Measurements from ENCODE around the gene LHFPL6. TPM values are rescaled to one million over a fixed set of nuclear protein-coding genes. Genes with fewer than 3 reads are reported as not detected.

Gene LHFPL6
- total RNA-seq, 1 donor from 2014 or later = 112 TPM

- no peak for DNase-seq (ENCODE audit: low spot score)
Observed at GRCh38 chr13:39557285-39557955, 45.6 kb downstream of the LHFPL6 start.

- DNase-seq (ENCODE audit: low spot score) = no peak
Observed at GRCh38 chr13:39556866-39557265, 46.1 kb downstream of the LHFPL6 start.

GRCh38 chr13:39554371-39554770 is 48.6 kb downstream of the LHFPL6 start:
- DNase-seq (ENCODE audit: low spot score) = no peak

- no peak for DNase-seq (ENCODE audit: low spot score)
Observed at GRCh38 chr13:39552246-39552645, 50.7 kb downstream of the LHFPL6 start.

GRCh38 chr13:39550931-39551330 is 52.1 kb downstream of the LHFPL6 start:
- DNase-seq (ENCODE audit: low spot score) = no peak

- no peak for DNase-seq (ENCODE audit: low spot score)
Observed at GRCh38 chr13:39547108-39547507, 55.9 kb downstream of the LHFPL6 start.

GRCh38 chr13:39542361-39542760 is 60.6 kb downstream of the LHFPL6 start:
- DNase-seq (ENCODE audit: low spot score) = no peak

GRCh38 chr13:39540929-39541605 is 61.9 kb downstream of the LHFPL6 start:
- no peak for DNase-seq (ENCODE audit: low spot score)

- no peak for DNase-seq (ENCODE audit: low spot score)
Observed at GRCh38 chr13:39538816-39539790, 63.9 kb downstream of the LHFPL6 start.

- DNase-seq (ENCODE audit: low spot score) = no peak
Observed at GRCh38 chr13:39536906-39537305, 66.1 kb downstream of the LHFPL6 start.

- DNase-seq (ENCODE audit: low spot score) = no peak
Observed at GRCh38 chr13:39536274-39536673, 66.7 kb downstream of the LHFPL6 start.

- DNase-seq (ENCODE audit: low spot score) = no peak
Observed at GRCh38 chr13:39533651-39534150, 69.3 kb downstream of the LHFPL6 start.

GRCh38 chr13:39531646-39532045 is 71.3 kb downstream of the LHFPL6 start:
- no peak for DNase-seq (ENCODE audit: low spot score)

GRCh38 chr13:39530916-39531315 is 72.1 kb downstream of the LHFPL6 start:
- DNase-seq (ENCODE audit: low spot score) = no peak

GRCh38 chr13:39528661-39528980 is 74.4 kb downstream of the LHFPL6 start:
- DNase-seq (ENCODE audit: low spot score) = no peak

- no peak for DNase-seq (ENCODE audit: low spot score)
Observed at GRCh38 chr13:39527961-39528660, 74.9 kb downstream of the LHFPL6 start.

GRCh38 chr13:39527301-39527700 is 75.7 kb downstream of the LHFPL6 start:
- no peak for DNase-seq (ENCODE audit: low spot score)

- no peak for DNase-seq (ENCODE audit: low spot score)
Observed at GRCh38 chr13:39526499-39526898, 76.5 kb downstream of the LHFPL6 start.

GRCh38 chr13:39525506-39525905 is 77.5 kb downstream of the LHFPL6 start:
- no peak for DNase-seq (ENCODE audit: low spot score)

GRCh38 chr13:39524795-39525194 is 78.2 kb downstream of the LHFPL6 start:
- DNase-seq (ENCODE audit: low spot score) = no peak

GRCh38 chr13:39522329-39522728 is 80.7 kb downstream of the LHFPL6 start:
- DNase-seq (ENCODE audit: low spot score) = no peak
